K562 (cell line): ENCODE results near the gene CNPY2. TPM values are rescaled to one million over a fixed set of nuclear protein-coding genes. Genes with fewer than 3 reads are reported as not detected.

ENCODE experiments used
- ARID3B ChIP-seq: fragments of 250-450 bp; sonication (Bioruptor Pico); IDR thresholded peaks from 2 replicates; pipeline ENCODE4 v1.4.0; 2020; ENCODE audit warnings: borderline replicate concordance
- ASH1L ChIP-seq: fragments of 450-650 bp; IDR thresholded peaks from 2 replicates; pipeline ENCODE4 v1.6.1; 2018; ENCODE audit warnings: borderline replicate concordance, mild to moderate bottlenecking, low read depth; ENCODE audit not compliant: partially characterized antibody
- HINFP ChIP-seq: fragments of 450-650 bp; conservative IDR thresholded peaks from 2 replicates; pipeline ENCODE4 v1.6.1; 2016; ENCODE audit warnings: missing genetic modification characterization, low read depth, mild to moderate bottlenecking, control low read depth, missing compliant biosample characterization
- HSF4 ChIP-seq: fragments of 250-450 bp; sonication (Bioruptor Pico); IDR thresholded peaks from 2 replicates; pipeline ENCODE4 v2.1.2; 2022; ENCODE audit warnings: mild to moderate bottlenecking, moderate library complexity, borderline replicate concordance
- IRF1 ChIP-seq: sonication (generic); formaldehyde crosslinking; IDR thresholded peaks from 2 replicates; pipeline ENCODE4 v1.8.0; 2022; ENCODE audit warnings: missing genetic modification reagents, mild to moderate bottlenecking, borderline replicate concordance
- L3MBTL2 ChIP-seq: fragments of 450-650 bp; IDR thresholded peaks from 2 replicates; pipeline ENCODE4 v1.6.1; 2016; ENCODE audit warnings: mild to moderate bottlenecking, moderate library complexity
- MTA2 ChIP-seq: fragments of 450-650 bp; IDR thresholded peaks from 2 replicates; pipeline ENCODE4 v1.6.1; 2016; ENCODE audit warnings: low read depth
- MXD1 ChIP-seq: fragments of 250-450 bp; sonication (Bioruptor Pico); IDR thresholded peaks from 2 replicates; pipeline ENCODE4 v1.8.0; 2021; ENCODE audit warnings: borderline replicate concordance, mild to moderate bottlenecking, moderate library complexity; ENCODE audit not compliant: poor library complexity, severe bottlenecking
- NFIX ChIP-seq: fragments of 250-450 bp; sonication (Bioruptor Pico); IDR thresholded peaks from 2 replicates; pipeline ENCODE4 v1.4.0; 2020; ENCODE audit warnings: low read depth, mild to moderate bottlenecking, moderate library complexity
- PTBP1 ChIP-seq: fragments of 200-400 bp; formaldehyde crosslinking; IDR thresholded peaks from 2 replicates; pipeline ENCODE4 v1.6.1; 2017; ENCODE audit warnings: low read depth, low read length
- SIN3A ChIP-seq, 2 experiments: fragments of 150-350 bp in 1 of 2; IDR thresholded peaks; 2 replicates each; pipeline ENCODE4 v1.6.1; 2011 to 2016; ENCODE audit warnings: borderline replicate concordance in 2 of 2, low read depth in 2 of 2, low read length in 2 of 2, mild to moderate bottlenecking in 2 of 2, moderate library complexity in 2 of 2; ENCODE audit not compliant: control insufficient read depth in 1 of 2
- SMARCA4 ChIP-seq: fragments of 450-650 bp; IDR thresholded peaks from 2 replicates; pipeline ENCODE4 v1.6.1; 2016
- SRSF3 ChIP-seq: fragments of 200-400 bp; formaldehyde crosslinking; IDR thresholded peaks from 2 replicates; pipeline ENCODE4 v1.6.1; 2016; ENCODE audit warnings: mild to moderate bottlenecking, low read length, moderate library complexity; ENCODE audit not compliant: insufficient read depth
- U2AF2 ChIP-seq: fragments of 200-400 bp; formaldehyde crosslinking; optimal IDR thresholded peaks from 2 replicates; pipeline ENCODE3; 2017; ENCODE audit warnings: low read depth, mild to moderate bottlenecking, low read length
- ZKSCAN1 ChIP-seq: fragments of 150-350 bp; IDR thresholded peaks from 2 replicates; pipeline ENCODE4 v1.6.1; 2016; ENCODE audit warnings: low read depth, low read length
- ZNF444 ChIP-seq: fragments of 250-450 bp; sonication (Bioruptor Pico); IDR thresholded peaks from 2 replicates; pipeline ENCODE4 v1.4.0; 2020; ENCODE audit warnings: mild to moderate bottlenecking, moderate library complexity
- ZNF551 ChIP-seq: fragments of 250-450 bp; sonication (Bioruptor Pico); IDR thresholded peaks from 2 replicates; pipeline ENCODE4 v1.5.0; 2021; ENCODE audit warnings: mild to moderate bottlenecking, moderate library complexity
- ZNF699 ChIP-seq: fragments of 250-450 bp; sonication (Bioruptor Pico); IDR thresholded peaks from 2 replicates; pipeline ENCODE4 v1.8.0; 2021; ENCODE audit warnings: mild to moderate bottlenecking, moderate library complexity; ENCODE audit not compliant: insufficient replicate concordance
- polyA plus RNA-seq, 8 experiments: library from polyadenylated mRNA; depleted of rRNA in 4 of 8; stranded (reverse) in 5 of 8; unstranded in 3 of 8; fragments of >200 nt; fragmentation: Nextera tagmentation in 2 of 8; fragmentation: Illumina TruSeq in 1 of 8; extraction: Ambion mirVana in 2 of 8; extraction: Trizol in 1 of 8; gene quantifications; 2 replicates each; pipeline versions ENCODE4 v1.2.1 to v1.2.3, GENCODE V29; 2011 to 2014; ENCODE audit warnings: inconsistent platforms in 1 of 8, missing spikeins in 1 of 8
- total RNA-seq, 7 experiments: library from RNA; depleted of rRNA in 6 of 7; stranded (reverse); fragments of >200 nt in 6 of 7; fragmentation: Illumina TruSeq in 2 of 7; extraction: Trizol in 2 of 7; gene quantifications; 2 replicates each; pipeline versions ENCODE4 v1.2.1 to v1.2.3, GENCODE V29; 2011 to 2021; ENCODE audit warnings: low replicate concordance in 1 of 7
- TF ChIP-seq, protein P1 (sequence below): fragments of 250-450 bp; sonication (Bioruptor Pico); IDR thresholded peaks from 2 replicates; pipeline ENCODE4 v1.9.0; 2021; ENCODE audit warnings: mild to moderate bottlenecking

CNPY2 gene
- total and polyA plus RNA-seq, 9 of the 15 experiments (the other 6 are each of a cell fraction or from before 2014, with no cell fraction given): 33.8 to 190 (median 138) TPM

DNA sequence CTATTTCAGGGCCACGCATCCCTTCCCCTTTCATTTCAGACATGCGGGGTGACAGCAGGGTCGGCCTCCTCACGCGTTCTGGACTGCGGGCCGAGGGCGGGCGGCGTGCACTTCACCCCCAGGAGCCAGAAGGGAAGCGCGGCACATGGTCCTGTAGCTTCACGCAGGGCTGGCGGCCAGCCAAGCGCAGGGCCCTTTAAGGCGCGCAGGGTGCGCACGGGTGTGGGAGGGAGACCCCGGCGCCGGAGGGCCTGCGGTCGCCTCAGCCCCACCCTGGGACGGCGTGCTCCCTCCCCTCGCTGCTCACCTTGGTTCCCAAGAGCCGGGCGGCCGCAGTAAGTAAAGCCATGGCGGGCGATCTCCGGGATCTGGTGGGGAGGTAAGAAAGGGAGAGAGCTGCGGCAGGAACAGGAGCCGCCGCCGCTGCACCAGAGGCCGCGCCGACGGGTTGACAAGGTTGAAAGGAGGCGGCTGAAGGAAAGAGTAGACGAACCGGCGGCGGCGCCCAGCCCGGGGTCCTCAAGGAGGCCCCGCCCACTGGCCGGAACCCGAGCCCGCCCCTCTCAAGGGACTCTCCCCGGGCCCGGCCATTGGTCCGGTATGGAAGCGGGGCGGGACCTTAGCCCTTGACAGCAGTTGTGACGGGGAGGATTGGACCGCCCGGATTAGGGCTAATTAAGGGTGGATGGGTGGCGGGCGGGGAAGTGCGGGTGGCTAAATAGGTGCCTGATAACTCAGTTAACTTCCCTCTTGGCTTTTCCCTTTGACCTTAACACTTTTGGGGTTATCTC, 15.7 kb downstream of the CNPY2 start, which contains the start of gene CS (continued):
- TF ChIP-seq PTBP1: no peak
- no peak for TF ChIP-seq ZKSCAN1
- TF ChIP-seq ZNF699 (CRISPR knock-in tag): no peak
- TF ChIP-seq MTA2: no peak
- TF ChIP-seq ASH1L: no peak
- TF ChIP-seq SRSF3: no peak
- TF ChIP-seq HSF4 (CRISPR knock-in tag): no peak
- no peak for TF ChIP-seq IRF1 (CRISPR knock-in tag)
- TF ChIP-seq MXD1 (CRISPR knock-in tag): peak; percentile 48
- TF ChIP-seq SMARCA4: no peak; the same call in none of the 2 replicates
- peak; percentile 76 for TF ChIP-seq NFIX (CRISPR knock-in tag)
- no peak for TF ChIP-seq ZNF444 (CRISPR knock-in tag)
- TF ChIP-seq L3MBTL2: peak; percentile 59
- TF ChIP-seq ZNF551 (CRISPR knock-in tag): no peak
- peak; percentile 85 to 87; a peak in 2 of 4 replicates for TF ChIP-seq SIN3A (IDR thresholded peaks at IDR 0.05; ENCODE audit: borderline replicate concordance in 2 of 2, control insufficient read depth in 1 of 2, low read depth in 2 of 2, low read length in 2 of 2)
- no peak for TF ChIP-seq U2AF2
- TF ChIP-seq HINFP: no peak
- TF ChIP-seq ARID3B (CRISPR knock-in tag): no peak
- TF ChIP-seq, protein P1, sequence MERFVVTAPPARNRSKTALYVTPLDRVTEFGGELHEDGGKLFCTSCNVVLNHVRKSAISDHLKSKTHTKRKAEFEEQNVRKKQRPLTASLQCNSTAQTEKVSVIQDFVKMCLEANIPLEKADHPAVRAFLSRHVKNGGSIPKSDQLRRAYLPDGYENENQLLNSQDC: no peak
